Putamen (tissue), 1 donor: Measurements from ENCODE around the gene KCTD13.
A peak's percentile ranks its signal among the peaks of the same experiment; 100 is the strongest.
"Not testable (repeated sequence)": the region's sequence is repeated elsewhere in the genome, so short reads cannot be mapped to it uniquely, and the experiment has no call there.

Experiments used
- DNase-seq: peaks from one replicate; pipeline ENCODE4 v3.0.0-alpha.2; 2016; ENCODE audit warnings: low spot score

The KCTD13 gene

GRCh38 chr16:29907973-29908372 is 18.1 kb downstream of the KCTD13 start:
- DNase-seq: no peak

GRCh38 chr16:29906520-29907244 is 19.3 kb downstream of the KCTD13 start:
- no peak for DNase-seq

- no peak for DNase-seq
Observed at GRCh38 chr16:29905668-29906067, 20.4 kb downstream of the KCTD13 start.

- no peak for DNase-seq
Observed at GRCh38 chr16:29904947-29905346, 21.1 kb downstream of the KCTD13 start.

GRCh38 chr16:29903590-29903989 is 22.4 kb downstream of the KCTD13 start:
- DNase-seq: no peak

- no peak for DNase-seq
Observed at GRCh38 chr16:29901607-29901945, 24.4 kb downstream of the KCTD13 start.

GRCh38 chr16:29900888-29901606 is 25.0 kb downstream of the KCTD13 start:
- DNase-seq: no peak

GRCh38 chr16:29900102-29900887 is 25.7 kb downstream of the KCTD13 start, which contains the start of gene ASPHD1:
TSS of gene ASPHD1 (plus strand) at chr16:29900488. CDS start at chr16:29900972, 484 bp downstream.
- peak; percentile 94 for DNase-seq

- peak; percentile 89 for DNase-seq
Observed at GRCh38 chr16:29899516-29900101, 26.4 kb downstream of the KCTD13 start, which contains the start of gene SEZ6L2. TSS of gene SEZ6L2 (minus strand) at chr16:29899550. CDS start at chr16:29899019, 531 bp downstream.

GRCh38 chr16:29898804-29899515 is 27.1 kb downstream of the KCTD13 start:
- no peak for DNase-seq

- no peak for DNase-seq
Observed at GRCh38 chr16:29898135-29898803, 27.8 kb downstream of the KCTD13 start.

GRCh38 chr16:29897333-29897732 is 28.7 kb downstream of the KCTD13 start:
- DNase-seq: no peak

- DNase-seq: no peak
Observed at GRCh38 chr16:29896841-29897240, 29.2 kb downstream of the KCTD13 start.

GRCh38 chr16:29894352-29894751 is 31.7 kb downstream of the KCTD13 start:
- DNase-seq: no peak

- DNase-seq: no peak
Observed at GRCh38 chr16:29893553-29893952, 32.5 kb downstream of the KCTD13 start.

- no peak for DNase-seq
Observed at GRCh38 chr16:29892458-29892813, 33.6 kb downstream of the KCTD13 start.

- DNase-seq: no peak
Observed at GRCh38 chr16:29891525-29892457, 34.2 kb downstream of the KCTD13 start.

GRCh38 chr16:29889372-29889771 is 36.7 kb downstream of the KCTD13 start:
- DNase-seq: not testable (repeated sequence)

- no peak for DNase-seq
Observed at GRCh38 chr16:29883987-29884386, 42.0 kb downstream of the KCTD13 start.

GRCh38 chr16:29881050-29881449 is 45.0 kb downstream of the KCTD13 start:
- DNase-seq: no peak
